Liver (tissue), 3 donors: ENCODE results near the gene MINAR1.

Experiments
- RAD21 ChIP-seq, 2 donors: IDR thresholded peaks; 2 replicates each; pipeline ENCODE4 v1.6.1; 2016; ENCODE audit warnings: antibody characterized with exemption in 2 of 2, mild to moderate bottlenecking in 2 of 2
- REST ChIP-seq: IDR thresholded peaks from 2 replicates; pipeline ENCODE4 v1.6.1; 2016; ENCODE audit warnings: antibody characterized with exemption, mild to moderate bottlenecking
- TAF1 ChIP-seq: conservative IDR thresholded peaks from 2 replicates; pipeline ENCODE4 v1.6.1; 2016; ENCODE audit warnings: antibody characterized with exemption, mild to moderate bottlenecking
- YY1 ChIP-seq: IDR thresholded peaks from 2 replicates; pipeline ENCODE4 v1.6.1; 2016; ENCODE audit warnings: antibody characterized with exemption, mild to moderate bottlenecking
- TF ChIP-seq, protein P1 (sequence below): fragments of 150-350 bp; IDR thresholded peaks from 2 replicates; pipeline ENCODE4 v1.5.1; 2017; ENCODE audit warnings: improper control_type of control experiment, low read depth, low read length; ENCODE audit not compliant: missing input control
- donor health status: healthy.
- donor health status: healthy.

DNA sequence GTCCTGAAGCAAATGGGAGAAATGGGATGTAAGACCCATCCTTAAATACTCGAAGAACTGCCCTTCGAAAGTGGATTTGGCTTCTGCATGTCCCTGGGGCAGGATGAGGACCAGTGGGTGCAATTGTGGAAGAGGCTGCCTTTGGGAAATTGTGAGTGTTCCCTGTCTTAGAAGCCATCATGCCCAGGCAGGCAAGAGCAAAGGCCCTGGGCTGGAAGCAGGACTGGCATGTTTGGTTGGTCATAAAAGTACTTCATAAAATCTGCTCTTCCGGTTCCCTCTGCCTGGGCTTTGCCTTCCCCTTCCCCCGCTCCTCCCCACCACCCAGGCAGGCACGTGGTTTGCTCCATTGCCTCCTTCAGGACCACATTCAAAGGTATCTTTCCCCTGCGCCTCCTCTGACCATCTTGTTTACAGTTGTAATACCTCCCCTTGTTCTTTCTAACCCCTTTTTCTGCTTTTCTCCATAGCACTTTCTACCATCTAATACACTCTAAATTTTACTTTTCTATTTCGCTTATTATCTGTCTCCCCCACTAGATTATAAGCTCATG lies 8.3 kb downstream of the MINAR1 start:
- TF ChIP-seq YY1, result no peak
- TF ChIP-seq, protein P1, sequence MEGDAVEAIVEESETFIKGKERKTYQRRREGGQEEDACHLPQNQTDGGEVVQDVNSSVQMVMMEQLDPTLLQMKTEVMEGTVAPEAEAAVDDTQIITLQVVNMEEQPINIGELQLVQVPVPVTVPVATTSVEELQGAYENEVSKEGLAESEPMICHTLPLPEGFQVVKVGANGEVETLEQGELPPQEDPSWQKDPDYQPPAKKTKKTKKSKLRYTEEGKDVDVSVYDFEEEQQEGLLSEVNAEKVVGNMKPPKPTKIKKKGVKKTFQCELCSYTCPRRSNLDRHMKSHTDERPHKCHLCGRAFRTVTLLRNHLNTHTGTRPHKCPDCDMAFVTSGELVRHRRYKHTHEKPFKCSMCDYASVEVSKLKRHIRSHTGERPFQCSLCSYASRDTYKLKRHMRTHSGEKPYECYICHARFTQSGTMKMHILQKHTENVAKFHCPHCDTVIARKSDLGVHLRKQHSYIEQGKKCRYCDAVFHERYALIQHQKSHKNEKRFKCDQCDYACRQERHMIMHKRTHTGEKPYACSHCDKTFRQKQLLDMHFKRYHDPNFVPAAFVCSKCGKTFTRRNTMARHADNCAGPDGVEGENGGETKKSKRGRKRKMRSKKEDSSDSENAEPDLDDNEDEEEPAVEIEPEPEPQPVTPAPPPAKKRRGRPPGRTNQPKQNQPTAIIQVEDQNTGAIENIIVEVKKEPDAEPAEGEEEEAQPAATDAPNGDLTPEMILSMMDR, result no peak
- no peak for TF ChIP-seq REST
- TF ChIP-seq RAD21 (IDR thresholded peaks at IDR 0.05), result no peak
- TF ChIP-seq TAF1, result no peak
